Keratinocyte (primary cell): ENCODE measurements around the gene CCR5AS.

ENCODE experiments used
- EZH2 ChIP-seq: IDR thresholded peaks from one replicate; pipeline ENCODE4 v1.6.1; 2012; ENCODE audit warnings: inconsistent platforms, mild to moderate bottlenecking, low read length, moderate library complexity
- TF ChIP-seq, protein P1 (sequence below), 3 experiments: IDR thresholded peaks in 1 of 3; conservative IDR thresholded peaks in 1 of 3; optimal IDR thresholded peaks in 1 of 3; 2 replicates in 2 of 3; 3 replicates in 1 of 3; pipeline versions ENCODE3 to v1.5.1; 2011; ENCODE audit warnings: low read length in 3 of 3, mild to moderate bottlenecking in 3 of 3, moderate library complexity in 2 of 3, control low read depth in 1 of 3, inconsistent platforms in 1 of 3; ENCODE audit not compliant: insufficient read depth in 2 of 3; ENCODE audit errors: extremely low read depth in 1 of 3

DNA sequence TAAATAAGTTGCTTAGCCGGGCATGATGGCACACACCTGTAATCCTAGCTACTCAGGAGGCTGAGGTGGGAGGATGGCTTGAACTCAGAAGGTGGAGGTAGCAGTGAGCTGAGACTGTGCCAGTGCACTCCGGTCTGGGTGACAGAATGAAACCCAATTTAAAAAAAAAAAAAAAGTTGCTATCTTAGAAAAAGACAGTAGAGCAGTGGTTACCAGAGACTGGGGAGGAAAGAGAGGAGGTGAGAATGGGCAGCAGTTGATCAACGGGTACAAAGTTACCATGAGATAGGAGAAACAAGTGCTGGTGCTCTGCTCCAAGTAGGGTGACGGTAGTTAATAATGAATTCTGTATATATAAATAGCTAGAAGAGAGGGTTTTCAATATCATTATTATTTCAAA lies 53.8 kb downstream of the CCR5AS start:
- TF ChIP-seq, protein P1, sequence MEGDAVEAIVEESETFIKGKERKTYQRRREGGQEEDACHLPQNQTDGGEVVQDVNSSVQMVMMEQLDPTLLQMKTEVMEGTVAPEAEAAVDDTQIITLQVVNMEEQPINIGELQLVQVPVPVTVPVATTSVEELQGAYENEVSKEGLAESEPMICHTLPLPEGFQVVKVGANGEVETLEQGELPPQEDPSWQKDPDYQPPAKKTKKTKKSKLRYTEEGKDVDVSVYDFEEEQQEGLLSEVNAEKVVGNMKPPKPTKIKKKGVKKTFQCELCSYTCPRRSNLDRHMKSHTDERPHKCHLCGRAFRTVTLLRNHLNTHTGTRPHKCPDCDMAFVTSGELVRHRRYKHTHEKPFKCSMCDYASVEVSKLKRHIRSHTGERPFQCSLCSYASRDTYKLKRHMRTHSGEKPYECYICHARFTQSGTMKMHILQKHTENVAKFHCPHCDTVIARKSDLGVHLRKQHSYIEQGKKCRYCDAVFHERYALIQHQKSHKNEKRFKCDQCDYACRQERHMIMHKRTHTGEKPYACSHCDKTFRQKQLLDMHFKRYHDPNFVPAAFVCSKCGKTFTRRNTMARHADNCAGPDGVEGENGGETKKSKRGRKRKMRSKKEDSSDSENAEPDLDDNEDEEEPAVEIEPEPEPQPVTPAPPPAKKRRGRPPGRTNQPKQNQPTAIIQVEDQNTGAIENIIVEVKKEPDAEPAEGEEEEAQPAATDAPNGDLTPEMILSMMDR (optimal IDR thresholded peaks at IDR 0.05 in 1 of 3, IDR thresholded peaks at IDR 0.05 in 1 of 3, conservative IDR thresholded peaks at IDR 0.05 in 1 of 3; ENCODE audit: extremely low read depth in 1 of 3, insufficient read depth in 2 of 3, low read length in 3 of 3) = no peak
- TF ChIP-seq EZH2 = no peak
